Glutamatergic neuron (in vitro differentiated cells): Measurements from ENCODE around the gene BYSL. TPM values are rescaled to one million over a fixed set of nuclear protein-coding genes. Genes with fewer than 3 reads are reported as not detected.

Experiments used
- DNase-seq: peaks from one replicate; pipeline ENCODE4 v3.0.0; 2022
- H3K27ac Mint-ChIP-seq: one replicate; pipeline ENCODE4 v1.8.0; 2020; ENCODE audit warnings: mild to moderate bottlenecking, mixed read lengths, inconsistent platforms; ENCODE audit not compliant: unreplicated experiment
- H3K27me3 Mint-ChIP-seq: one replicate; pipeline ENCODE4 v1.8.0; 2020; ENCODE audit warnings: mild to moderate bottlenecking, moderate library complexity, mixed read lengths, inconsistent platforms; ENCODE audit not compliant: unreplicated experiment
- H3K36me3 Mint-ChIP-seq: one replicate; pipeline ENCODE4 v1.8.0; 2020; ENCODE audit warnings: mild to moderate bottlenecking, mixed read lengths, inconsistent platforms; ENCODE audit not compliant: unreplicated experiment
- H3K4me1 Mint-ChIP-seq: one replicate; pipeline ENCODE4 v1.8.0; 2020; ENCODE audit warnings: mild to moderate bottlenecking, low read depth, mixed read lengths, inconsistent platforms; ENCODE audit not compliant: unreplicated experiment
- H3K4me3 Mint-ChIP-seq: one replicate; pipeline ENCODE4 v1.8.0; 2020; ENCODE audit warnings: mild to moderate bottlenecking, mixed read lengths, inconsistent platforms; ENCODE audit not compliant: unreplicated experiment
- H3K9me3 Mint-ChIP-seq: one replicate; pipeline ENCODE4 v1.8.0; 2020; ENCODE audit warnings: mild to moderate bottlenecking, moderate library complexity, mixed read lengths, inconsistent platforms; ENCODE audit not compliant: unreplicated experiment
- total RNA-seq: library from RNA; stranded (reverse); fragmentation: NEBNext Ultra II Directional; extraction: Animal tissue kit (Norgen Biotek cat#: 25700); gene quantifications from one replicate; pipeline ENCODE4 v1.2.1, GENCODE V29; 2021; ENCODE audit not compliant: unreplicated experiment
- TF ChIP-seq, protein P1 (sequence below): fragments of 200-600 bp; sonication (generic); IDR thresholded peaks from one replicate; pipeline ENCODE4 v1.5.0; 2021; ENCODE audit not compliant: partially characterized antibody, unreplicated experiment

BYSL gene
- total RNA-seq, 1 donor from 2014 or later, result 36.2 TPM

DNA sequence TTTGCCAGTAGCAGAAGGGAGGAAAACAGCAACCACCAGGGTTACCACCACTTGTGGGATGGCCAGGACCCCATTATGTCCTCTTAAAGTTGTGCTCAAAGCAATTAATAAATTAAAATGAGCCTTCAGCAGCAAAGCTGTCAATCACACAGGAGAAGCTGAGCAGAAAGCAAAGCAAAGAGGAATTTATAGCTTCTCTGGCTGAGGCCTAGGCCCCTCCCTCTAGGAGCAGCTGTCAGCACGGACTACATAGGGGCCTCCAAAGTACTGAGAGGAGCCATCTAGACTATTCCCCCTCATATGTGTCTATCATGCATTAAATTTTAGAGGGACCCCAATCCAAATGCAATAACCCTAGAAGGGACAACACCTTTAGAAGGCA is 13.9 kb downstream of the BYSL start:
- H3K4me1 Mint-ChIP-seq, result peaks cover 36% of the 10 kb centered on the region
- no peak for DNase-seq
- peaks cover 13% of the 10 kb centered on the region for H3K9me3 Mint-ChIP-seq
- peaks cover 22% of the 10 kb centered on the region for H3K27me3 Mint-ChIP-seq
- TF ChIP-seq, protein P1, sequence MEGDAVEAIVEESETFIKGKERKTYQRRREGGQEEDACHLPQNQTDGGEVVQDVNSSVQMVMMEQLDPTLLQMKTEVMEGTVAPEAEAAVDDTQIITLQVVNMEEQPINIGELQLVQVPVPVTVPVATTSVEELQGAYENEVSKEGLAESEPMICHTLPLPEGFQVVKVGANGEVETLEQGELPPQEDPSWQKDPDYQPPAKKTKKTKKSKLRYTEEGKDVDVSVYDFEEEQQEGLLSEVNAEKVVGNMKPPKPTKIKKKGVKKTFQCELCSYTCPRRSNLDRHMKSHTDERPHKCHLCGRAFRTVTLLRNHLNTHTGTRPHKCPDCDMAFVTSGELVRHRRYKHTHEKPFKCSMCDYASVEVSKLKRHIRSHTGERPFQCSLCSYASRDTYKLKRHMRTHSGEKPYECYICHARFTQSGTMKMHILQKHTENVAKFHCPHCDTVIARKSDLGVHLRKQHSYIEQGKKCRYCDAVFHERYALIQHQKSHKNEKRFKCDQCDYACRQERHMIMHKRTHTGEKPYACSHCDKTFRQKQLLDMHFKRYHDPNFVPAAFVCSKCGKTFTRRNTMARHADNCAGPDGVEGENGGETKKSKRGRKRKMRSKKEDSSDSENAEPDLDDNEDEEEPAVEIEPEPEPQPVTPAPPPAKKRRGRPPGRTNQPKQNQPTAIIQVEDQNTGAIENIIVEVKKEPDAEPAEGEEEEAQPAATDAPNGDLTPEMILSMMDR, result no peak
- no peak overlapping the region for H3K4me3 Mint-ChIP-seq
- no peaks in the 10 kb centered on the region for H3K36me3 Mint-ChIP-seq
- H3K27ac Mint-ChIP-seq, result peak overlapping the region; percentile 96

DNA sequence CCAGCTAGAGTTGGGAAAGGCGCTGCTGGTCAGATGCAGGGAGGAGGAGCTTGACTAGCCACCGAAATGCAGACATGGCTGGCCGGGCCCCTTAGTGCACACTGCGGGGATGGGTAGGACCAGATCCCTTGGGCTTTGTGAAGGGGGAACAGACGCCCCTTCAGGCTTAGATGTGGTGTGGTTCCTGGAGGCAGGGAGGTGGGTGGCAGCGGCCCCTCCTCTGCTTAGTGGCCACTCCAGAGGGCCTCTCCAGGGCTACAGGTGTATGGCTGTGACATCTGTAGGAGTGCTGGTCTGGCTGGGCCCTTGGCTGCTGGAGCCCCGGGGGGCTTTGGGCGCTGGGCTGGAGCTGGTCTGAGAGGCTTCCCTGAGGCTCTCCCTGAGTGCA is 14.4 kb downstream of the BYSL start:
- Mint-ChIP-seq H3K27ac (peak overlapping the region; percentile 96), H3K27me3 (peaks cover 23% of the 10 kb centered on the region)
- no peak for DNase-seq

DNA sequence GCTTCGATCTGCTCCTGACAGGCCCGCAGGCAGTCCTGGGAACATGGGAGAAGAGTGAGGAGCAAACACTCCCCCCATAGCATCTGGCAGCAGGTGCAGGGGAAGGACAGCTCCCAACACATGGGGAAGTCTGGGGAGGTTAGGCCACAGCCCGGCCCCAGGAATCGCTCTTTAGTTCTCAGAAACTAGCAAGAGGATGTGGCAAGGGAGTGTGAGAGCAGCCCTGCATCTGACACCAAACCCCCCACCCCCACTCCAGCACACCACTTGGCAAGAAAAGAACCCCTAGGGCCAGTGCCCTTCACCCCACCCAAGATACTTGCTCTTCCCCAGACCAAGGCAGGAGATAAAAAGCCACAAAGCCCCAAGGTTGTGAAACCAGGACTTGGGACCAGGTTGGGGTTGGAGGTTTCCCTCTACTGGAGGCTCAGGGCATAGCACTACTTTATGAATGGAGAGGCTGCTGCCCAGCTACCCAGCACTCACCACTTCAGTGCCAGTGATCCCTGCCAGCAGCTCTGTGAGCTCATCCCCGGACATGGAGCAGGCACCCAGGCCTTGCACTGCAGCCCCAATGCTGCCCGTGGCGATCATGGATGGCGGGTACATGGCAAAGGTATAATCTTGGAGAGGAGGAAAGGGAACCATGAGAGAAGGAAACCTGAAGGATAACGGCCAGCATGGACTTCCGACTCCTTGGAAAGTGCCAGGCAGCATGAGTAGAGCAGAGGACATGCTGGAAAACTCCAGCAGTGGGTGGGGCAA is 15.0 kb downstream of the BYSL start:
- H3K36me3 Mint-ChIP-seq, result no peaks in the 10 kb centered on the region
- peak; percentile 65 for DNase-seq
- H3K27me3 Mint-ChIP-seq, result peaks cover 23% of the 10 kb centered on the region
- peak overlapping the region; percentile 96 for H3K27ac Mint-ChIP-seq
- H3K4me3 Mint-ChIP-seq, result peak overlapping the region; percentile 61
- TF ChIP-seq, protein P1, result peak; percentile 85
- peaks cover 12% of the 10 kb centered on the region for H3K9me3 Mint-ChIP-seq
- H3K4me1 Mint-ChIP-seq, result peaks cover 37% of the 10 kb centered on the region

More for the DNA sequence above, 14.4 kb downstream of the BYSL start:
- peaks cover 37% of the 10 kb centered on the region for H3K4me1 Mint-ChIP-seq
- H3K9me3 Mint-ChIP-seq, result peaks cover 14% of the 10 kb centered on the region
- TF ChIP-seq, protein P1, result no peak
- H3K36me3 Mint-ChIP-seq, result no peaks in the 10 kb centered on the region
- peak overlapping the region; percentile 61 for H3K4me3 Mint-ChIP-seq

DNA sequence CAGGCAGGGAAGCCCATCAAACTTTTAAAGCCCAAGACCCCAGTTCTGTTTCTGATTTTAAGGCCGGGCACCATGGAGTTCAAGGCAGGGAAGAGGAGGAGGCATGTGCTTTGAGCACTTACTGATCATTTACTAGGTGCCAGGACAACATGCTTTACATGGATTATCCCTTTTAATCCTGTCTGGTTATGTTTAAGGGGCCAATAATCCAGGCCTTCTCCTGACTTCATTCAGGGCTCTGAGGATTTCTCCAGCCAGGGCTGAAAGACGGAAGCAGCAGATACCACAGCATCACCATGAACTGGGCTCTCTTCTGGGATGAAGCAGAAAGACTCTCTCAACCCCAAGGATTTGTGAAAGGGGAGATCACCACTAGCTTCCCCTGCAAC is 16.2 kb downstream of the BYSL start:
- no peak for DNase-seq
- H3K9me3 Mint-ChIP-seq, result peaks cover 17% of the 10 kb centered on the region
- H3K27me3 Mint-ChIP-seq, result peaks cover 24% of the 10 kb centered on the region
- peaks cover 41% of the 10 kb centered on the region for H3K4me1 Mint-ChIP-seq
- H3K4me3 Mint-ChIP-seq, result no peak overlapping the region
- H3K36me3 Mint-ChIP-seq, result no peaks in the 10 kb centered on the region
- no peak overlapping the region for H3K27ac Mint-ChIP-seq
- TF ChIP-seq, protein P1, result no peak

DNA sequence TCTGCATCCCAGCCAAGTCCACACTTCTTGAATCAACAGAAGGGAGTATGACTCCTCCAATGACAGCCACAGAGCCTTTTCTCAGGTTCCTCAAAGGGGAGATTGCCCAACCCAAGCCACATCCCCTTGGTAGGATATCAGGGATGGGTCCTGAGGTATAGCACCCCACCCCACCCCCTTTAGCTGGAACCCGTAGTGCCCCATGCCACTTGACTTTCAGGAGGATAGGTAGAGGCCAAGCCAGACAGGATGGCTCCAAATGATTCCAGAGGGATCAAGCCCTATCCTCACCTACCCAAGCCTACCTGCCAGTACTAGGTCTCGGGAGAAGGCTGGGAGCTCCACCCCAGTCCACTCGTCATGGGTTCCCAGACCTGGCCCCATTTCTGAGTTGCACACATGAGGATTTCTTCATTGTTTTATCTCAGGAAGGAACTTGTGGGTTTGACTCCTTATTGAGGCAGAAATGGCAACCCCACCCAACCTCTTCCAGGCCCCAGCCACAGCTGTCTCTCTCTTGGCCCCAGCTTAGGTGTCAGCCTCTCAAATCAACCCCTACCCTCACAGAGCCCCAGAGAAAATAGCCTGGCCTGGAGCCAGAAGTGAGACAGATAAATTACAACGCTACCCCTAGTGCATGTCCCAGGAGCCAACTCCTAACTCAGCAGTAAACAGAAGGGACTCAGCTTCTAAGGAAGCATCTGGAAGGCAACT is 16.7 kb downstream of the BYSL start:
- Mint-ChIP-seq H3K27me3 (peaks cover 21% of the 10 kb centered on the region), H3K9me3 (peaks cover 17% of the 10 kb centered on the region), H3K27ac (no peak overlapping the region), H3K4me1 (peaks cover 41% of the 10 kb centered on the region), H3K4me3 (no peak overlapping the region), H3K36me3 (no peaks in the 10 kb centered on the region)
- no peak for DNase-seq
- TF ChIP-seq, protein P1, result no peak
